NCI-H187 (cell line): ENCODE measurements around the gene CCND1.
"Not testable (repeated sequence)": the region's sequence is repeated elsewhere in the genome, so short reads cannot be mapped to it uniquely, and the experiment has no call there.

Source experiments
- DNase-seq, 2 experiments: peaks; one replicate each; lab custom pipeline; 2025; lab: John Stamatoyannopoulos, UW

CCND1 gene

DNA sequence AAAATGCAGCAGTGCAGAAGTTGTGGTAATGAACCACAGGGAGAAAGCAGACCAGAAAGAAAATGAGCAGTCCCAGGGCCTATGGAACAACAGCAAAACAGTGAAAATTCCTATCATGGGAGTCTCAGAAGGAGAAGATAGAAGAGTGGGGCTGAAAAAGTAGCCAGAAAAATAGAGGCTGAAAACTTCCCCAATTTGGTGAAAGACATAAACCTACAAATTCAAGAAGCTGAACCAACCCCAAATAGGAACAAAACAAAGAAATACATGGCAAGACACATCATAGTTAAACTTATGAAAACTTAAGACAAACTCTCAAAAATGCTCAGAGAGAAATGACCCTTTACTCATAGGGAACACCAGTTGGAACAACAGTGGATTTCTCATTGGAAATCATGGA lies 51.5 kb downstream of the CCND1 start:
- DNase-seq, result no peak

DNA sequence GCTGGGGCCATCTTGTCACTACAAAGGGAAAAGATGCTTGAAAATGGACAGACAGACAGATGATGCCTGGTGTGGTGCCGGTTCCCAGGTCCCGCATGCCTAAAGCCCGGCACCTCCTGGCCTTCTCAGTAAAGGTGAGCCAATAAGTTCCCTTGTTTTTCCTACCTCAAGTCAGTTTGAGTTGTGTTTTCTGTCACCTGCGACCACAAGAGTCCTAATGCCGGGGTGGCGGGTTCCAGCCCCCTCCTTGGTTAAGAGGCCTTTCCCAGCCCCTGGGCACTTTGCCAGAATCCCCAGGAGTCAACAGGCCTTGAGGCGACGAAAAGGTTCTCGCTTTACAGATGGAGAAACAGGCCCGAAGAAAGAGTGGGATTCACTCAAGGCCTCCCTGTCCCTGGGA lies 53.8 kb downstream of the CCND1 start:
- DNase-seq, result no peak

DNA sequence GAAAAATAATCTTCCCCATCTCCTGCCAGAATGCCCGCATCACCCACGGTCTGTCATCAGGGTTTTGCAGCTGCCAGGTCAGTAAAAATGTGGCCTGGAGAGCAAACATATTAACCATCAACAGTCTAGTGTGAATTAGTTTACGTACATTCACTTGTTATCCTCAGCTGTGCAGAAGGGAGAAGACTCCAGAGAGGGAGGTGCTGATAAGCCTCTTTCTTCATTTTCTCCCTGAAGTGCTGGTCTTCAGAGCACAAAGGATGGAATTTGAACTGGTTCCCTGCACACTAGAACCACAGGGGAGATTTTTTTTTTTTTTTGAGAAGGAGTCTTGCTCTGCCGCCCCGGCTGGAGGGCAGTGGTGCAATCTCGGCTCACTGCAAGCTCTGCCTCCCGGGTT lies 54.6 kb downstream of the CCND1 start:
- DNase-seq, result no peak

DNA sequence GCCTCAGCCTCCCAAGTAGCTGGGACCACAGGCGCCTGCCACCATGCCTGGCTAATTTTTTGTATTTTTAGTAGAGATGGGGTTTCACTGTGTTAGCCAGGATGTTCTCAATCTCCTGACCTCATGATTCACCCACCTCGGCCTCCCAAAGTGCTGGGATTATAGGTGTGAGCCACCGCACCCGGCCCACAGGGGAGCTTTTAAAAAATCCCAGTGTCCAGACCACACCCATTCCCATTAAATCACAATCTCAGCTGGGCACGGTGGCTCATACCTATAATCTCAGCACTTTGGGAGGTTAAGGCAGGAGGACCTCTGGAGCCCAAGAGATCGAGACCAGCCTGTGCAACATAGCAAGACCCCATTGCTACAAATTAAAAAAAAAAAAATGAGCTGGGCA lies 55.0 kb downstream of the CCND1 start:
- not testable (repeated sequence) for DNase-seq

DNA sequence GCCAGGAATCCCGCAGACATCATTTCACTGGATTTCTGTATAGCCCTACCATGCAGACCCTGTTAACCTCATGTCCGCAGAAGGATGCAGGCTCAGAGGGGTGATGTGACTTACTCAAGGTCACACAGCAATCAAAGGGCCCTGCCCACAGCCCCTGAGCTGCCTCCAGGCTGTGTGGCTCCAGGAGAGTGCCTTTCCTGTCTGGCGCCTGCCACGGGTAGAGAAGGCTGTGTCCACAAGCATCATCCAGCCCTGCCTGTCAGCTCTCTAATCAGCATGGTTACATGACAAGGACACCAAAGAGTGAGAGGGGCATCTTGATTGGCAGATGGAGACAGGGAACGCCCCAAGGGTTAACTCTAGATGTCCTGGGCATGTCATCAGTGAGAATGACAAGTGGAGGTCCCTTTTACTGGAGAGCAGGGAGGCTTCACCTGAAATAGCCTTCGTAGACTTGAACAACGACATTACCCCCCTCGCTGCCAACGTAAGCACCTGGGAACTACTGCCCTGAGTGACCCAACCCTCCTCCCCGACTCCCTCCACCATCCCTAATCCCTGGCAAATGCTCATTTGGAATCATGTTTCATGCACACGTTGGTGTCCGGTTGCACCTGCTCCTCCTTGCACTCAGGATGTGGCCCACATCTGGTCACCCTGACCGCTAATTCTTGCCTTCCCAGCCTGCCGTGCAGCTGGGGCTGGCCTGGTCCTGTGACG lies 56.0 kb downstream of the CCND1 start:
- DNase-seq, result no peak

DNA sequence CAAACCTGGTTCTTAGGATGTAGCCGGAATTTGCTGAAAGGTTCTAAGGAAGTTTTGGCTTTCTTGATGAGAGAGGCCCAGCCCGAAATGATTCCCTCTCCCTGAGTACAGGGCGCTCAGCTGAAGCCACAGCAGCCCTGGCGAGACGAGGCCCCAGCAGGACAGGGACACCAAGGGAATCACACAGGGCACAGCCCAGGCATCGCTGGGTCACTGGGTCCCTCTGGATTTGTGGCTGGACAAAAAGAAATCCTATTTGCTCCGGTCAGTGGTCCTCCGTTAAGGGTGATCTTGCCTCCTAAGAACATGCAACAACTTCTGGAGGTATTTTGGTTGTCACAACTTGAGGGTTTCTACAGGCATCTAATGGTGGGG lies 56.5 kb downstream of the CCND1 start:
- DNase-seq, result no peak

DNA sequence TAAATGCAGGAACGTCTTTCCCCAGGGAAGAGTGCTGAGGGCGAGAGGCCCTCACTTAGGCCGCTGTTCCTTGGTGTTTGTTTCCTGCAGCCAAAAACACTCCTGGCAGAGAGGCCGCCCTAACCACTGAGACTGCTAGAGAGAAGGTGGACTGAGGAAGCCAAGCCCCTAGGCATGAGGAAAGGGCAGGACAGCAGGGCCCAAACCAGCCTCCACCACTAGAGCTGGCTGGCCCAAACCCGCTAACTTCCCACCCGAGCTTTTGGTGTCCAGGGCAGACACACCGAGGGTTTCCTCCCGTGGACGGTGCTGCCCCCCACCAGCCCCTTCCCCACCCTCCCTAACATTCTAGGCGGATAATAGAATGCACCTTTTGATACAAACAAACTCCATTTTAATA lies 56.9 kb downstream of the CCND1 start:
- no peak for DNase-seq

DNA sequence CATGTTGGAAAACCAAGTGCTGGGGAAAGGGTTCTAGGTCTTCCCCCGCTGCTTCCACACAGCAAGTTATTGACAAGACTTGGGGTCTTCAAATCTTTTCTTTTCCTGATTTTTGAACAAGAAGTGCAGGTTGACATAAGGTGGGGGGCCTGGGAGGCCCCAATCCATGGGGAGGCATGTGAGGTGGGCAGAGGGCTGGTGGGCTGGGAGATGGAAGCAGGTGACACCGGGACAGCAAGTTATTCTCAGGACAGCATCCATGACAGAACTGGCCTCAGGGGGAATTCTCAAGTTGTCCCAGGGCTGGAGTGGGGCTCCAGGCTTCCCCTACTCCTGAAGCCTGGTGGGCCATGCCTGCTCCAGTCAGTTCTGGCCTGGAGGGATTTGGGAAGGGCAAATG lies 57.4 kb downstream of the CCND1 start:
- DNase-seq, result no peak

DNA sequence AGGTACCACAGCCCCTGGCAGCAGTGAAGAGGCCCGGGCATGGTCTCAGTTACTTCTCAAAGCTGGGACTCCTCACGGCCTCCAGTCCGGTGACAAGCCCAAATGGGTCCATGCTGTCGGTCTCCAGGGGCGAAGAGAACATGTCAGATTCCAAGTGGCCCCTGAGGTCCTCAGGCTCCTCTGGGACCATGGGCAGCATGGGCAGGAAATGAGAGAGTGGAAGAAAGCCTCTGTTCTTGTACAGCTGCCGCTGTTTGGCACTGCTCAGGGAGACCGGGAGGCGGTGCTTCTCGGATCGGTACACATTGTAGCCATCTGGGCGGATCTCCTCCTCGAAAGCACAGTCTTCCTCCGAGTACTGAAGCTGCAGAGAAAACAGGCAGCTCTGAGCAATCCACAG lies 58.3 kb downstream of the CCND1 start:
- DNase-seq, result no peak

DNA sequence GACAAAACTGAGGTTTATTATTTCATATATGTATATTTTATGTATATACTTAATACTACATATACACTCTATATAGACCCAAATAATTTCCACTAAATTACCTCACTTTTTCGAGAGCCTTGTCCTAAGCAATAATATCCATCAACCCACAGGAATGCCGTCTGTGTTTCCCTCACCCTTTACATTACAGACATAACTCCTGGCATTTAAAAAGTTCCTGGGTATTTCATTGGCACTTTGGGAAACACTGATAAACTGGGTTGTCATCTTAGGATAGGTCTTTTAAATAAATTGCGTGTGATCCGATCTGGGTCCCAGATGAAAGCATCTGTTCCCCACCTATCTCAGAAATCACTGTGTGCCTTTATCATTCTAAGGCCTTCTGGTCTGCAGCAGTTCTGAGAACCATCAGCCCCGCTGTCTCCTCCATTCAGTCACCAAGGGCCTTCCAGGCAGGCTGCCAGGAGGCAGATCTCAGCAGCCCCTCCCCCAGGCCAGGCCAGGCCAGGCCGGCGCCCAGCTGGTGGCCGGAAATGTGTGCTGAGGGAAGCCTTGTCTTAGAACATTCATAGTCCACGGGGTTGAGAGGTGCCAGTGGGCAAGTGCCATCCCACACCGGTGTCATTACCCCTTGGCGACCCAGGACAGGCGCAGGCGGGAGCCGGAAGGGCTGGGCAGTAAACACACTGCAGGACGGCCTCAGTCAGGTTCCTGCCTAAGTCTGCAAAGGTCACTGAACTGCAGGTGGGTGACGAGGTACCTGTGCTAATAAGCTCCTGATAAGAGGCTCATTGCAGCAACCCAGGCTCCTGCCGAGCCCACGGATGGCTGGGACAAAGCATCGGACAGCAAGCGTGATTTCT lies 59.6 kb downstream of the CCND1 start:
- DNase-seq, result no peak

DNA sequence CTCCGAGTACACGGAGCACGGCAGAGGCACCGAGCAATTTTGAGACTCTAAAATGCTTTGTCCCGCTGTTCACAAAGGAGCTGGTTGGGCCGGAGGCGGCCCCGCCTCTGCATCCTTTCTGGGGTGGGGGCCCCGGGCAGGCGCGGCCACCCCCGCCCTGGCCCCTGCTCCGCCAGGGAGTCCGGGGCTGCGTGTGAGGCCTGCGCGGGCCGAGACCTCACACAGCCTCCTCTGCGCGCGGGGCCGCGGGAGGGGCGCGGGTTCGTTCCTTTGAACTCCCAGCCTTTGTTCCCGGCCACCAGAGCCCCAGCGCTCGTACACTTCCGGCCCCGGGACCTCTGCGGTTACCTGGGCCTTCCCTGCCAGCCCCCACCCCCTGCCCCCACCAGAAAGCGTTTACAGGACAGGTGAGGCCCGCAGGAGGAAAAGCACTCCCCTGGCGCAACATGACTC lies 61.3 kb downstream of the CCND1 start:
- DNase-seq, result no peak

DNA sequence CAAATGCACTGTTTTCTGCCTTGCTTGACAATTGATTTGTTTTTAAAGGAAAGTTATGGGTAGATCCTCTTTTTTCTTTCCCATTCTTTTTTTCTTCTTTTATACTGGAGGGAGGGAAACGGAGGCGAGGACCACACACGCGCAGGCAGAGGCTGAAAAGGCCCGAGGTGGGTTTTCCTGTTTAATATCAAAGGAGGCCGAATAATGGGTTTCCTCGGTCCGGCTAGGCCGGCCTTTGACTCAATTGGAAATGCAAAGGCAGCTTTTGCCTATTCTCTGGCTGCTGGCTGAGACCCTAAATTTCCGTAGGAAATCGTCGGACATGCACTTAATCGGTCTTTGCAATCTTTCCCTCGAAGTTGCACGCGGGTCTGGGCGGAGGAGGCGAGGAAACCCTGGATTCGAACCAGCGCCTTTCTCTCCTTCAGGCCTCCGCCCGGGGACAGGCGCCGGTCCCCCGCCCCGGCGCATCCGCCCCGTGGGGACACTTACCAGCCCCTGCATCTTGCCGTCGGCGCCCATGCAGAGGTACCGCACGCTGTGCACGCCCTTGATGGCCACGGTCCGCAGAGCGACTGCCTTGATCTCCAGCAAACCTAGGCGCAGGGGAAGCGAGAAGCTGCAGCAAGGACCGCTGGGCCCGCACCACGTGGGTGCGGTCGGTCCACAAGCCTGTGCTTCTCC lies 62.0 kb downstream of the CCND1 start:
- DNase-seq, result no peak

DNA sequence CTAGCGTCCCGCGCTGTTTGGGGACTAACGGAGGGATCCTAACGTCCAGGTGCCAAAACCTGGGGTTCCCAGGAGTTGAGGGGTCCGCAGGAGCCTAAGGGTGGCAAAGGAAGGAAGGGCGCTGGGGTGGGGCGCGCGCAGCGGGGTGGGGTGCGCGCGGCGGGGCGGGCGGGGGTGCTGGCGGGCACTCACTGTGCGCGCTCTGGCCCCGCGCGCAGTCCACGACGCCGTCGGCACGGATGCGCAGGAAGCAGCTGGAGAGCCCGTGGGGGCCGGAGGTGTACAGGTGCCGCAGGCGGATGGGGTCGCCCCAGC lies 62.5 kb downstream of the CCND1 start:
- DNase-seq, result no peak
